HG03175 (cell line): Measurements from ENCODE around the gene NOL4.
"Not testable (repeated sequence)": the region's sequence is repeated elsewhere in the genome, so short reads cannot be mapped to it uniquely, and the experiment has no call there.

ENCODE experiments used
- ATAC-seq: cut with Tn5 transposase; IDR thresholded peaks from one replicate; pipeline ENCODE4 v1.9.1; 2021; ENCODE audit warnings: mild to moderate bottlenecking, moderate library complexity; ENCODE audit not compliant: unreplicated experiment

Gene NOL4

GRCh38 chr18:34224423-34225217 is at the start of gene NOL4:
Gene NOL4, minus strand, starts transcription at chr18:34224913. Its CDS starts 1,660 bp downstream, at chr18:34223253.
- no peak for ATAC-seq

GRCh38 chr18:34266029-34266428 is 41.3 kb upstream of the NOL4 start:
- ATAC-seq: not testable (repeated sequence)

GRCh38 chr18:34261865-34262780 is 37.4 kb upstream of the NOL4 start:
- ATAC-seq: no peak

GRCh38 chr18:34258176-34258575 is 33.5 kb upstream of the NOL4 start:
- ATAC-seq: no peak

GRCh38 chr18:34251919-34252318 is 27.2 kb upstream of the NOL4 start:
- no peak for ATAC-seq

- no peak for ATAC-seq
These were observed 24.0 kb upstream of the NOL4 start for GRCh38 chr18:34248727-34249126.

GRCh38 chr18:34242739-34243138 is 18.0 kb upstream of the NOL4 start:
- ATAC-seq: no peak

GRCh38 chr18:34233781-34234388 is 9.2 kb upstream of the NOL4 start:
- not testable (repeated sequence) for ATAC-seq

GRCh38 chr18:34225218-34225553 is 473 bp upstream of the NOL4 start:
- no peak for ATAC-seq

- ATAC-seq: no peak
These were observed 755 bp downstream of the NOL4 start for GRCh38 chr18:34223893-34224422.

GRCh38 chr18:34223164-34223892 is 1.4 kb downstream of the NOL4 start:
- no peak for ATAC-seq

- ATAC-seq: no peak
These were observed 2.2 kb downstream of the NOL4 start for GRCh38 chr18:34222307-34223163.

- no peak for ATAC-seq
These were observed 2.8 kb downstream of the NOL4 start for GRCh38 chr18:34221971-34222306.

- no peak for ATAC-seq
These were observed 4.5 kb downstream of the NOL4 start for GRCh38 chr18:34220081-34220815.

- no peak for ATAC-seq
These were observed 5.1 kb downstream of the NOL4 start for GRCh38 chr18:34219651-34220050.

- ATAC-seq: no peak
These were observed 12.2 kb downstream of the NOL4 start for GRCh38 chr18:34212511-34212910.

GRCh38 chr18:34207344-34207851 is 17.3 kb downstream of the NOL4 start:
- ATAC-seq: no peak

GRCh38 chr18:34203866-34204265 is 20.8 kb downstream of the NOL4 start:
- no peak for ATAC-seq

GRCh38 chr18:34196256-34196655 is 28.5 kb downstream of the NOL4 start:
- ATAC-seq: no peak
